NCI-H2196 treated with DMSO at 0.1 percent for 48 hours (cell line): ENCODE results near the gene ARID5B.

ENCODE experiments used
- DNase-seq: peaks from one replicate; lab custom pipeline; 2025; ENCODE audit not compliant: unreplicated experiment; lab: John Stamatoyannopoulos, UW

The ARID5B gene

GRCh38 chr10:61904733-61905725 is 3.5 kb downstream of the ARID5B start:
- DNase-seq, result peak; percentile 4

- DNase-seq, result no peak
Measured at GRCh38 chr10:61905837-61906561, 4.5 kb downstream of the ARID5B start.

GRCh38 chr10:61906562-61906901 is 5.0 kb downstream of the ARID5B start:
- no peak for DNase-seq

GRCh38 chr10:61907011-61907410 is 5.5 kb downstream of the ARID5B start:
- no peak for DNase-seq

- DNase-seq, result no peak
Measured at GRCh38 chr10:61907587-61907986, 6.1 kb downstream of the ARID5B start.

GRCh38 chr10:61910226-61910805 is 8.8 kb downstream of the ARID5B start:
- no peak for DNase-seq

GRCh38 chr10:61910894-61911293 is 9.4 kb downstream of the ARID5B start:
- no peak for DNase-seq

GRCh38 chr10:61911425-61911824 is 9.9 kb downstream of the ARID5B start:
- no peak for DNase-seq

GRCh38 chr10:61912981-61913380 is 11.5 kb downstream of the ARID5B start:
- no peak for DNase-seq

- no peak for DNase-seq
Measured at GRCh38 chr10:61918140-61918539, 16.6 kb downstream of the ARID5B start.

- DNase-seq, result no peak
Measured at GRCh38 chr10:61918989-61919388, 17.5 kb downstream of the ARID5B start.

GRCh38 chr10:61919646-61920215 is 18.2 kb downstream of the ARID5B start:
- no peak for DNase-seq

GRCh38 chr10:61921143-61921542 is 19.6 kb downstream of the ARID5B start:
- DNase-seq, result no peak

- no peak for DNase-seq
Measured at GRCh38 chr10:61923210-61923949, 21.9 kb downstream of the ARID5B start.

- DNase-seq, result no peak
Measured at GRCh38 chr10:61923950-61924274, 22.4 kb downstream of the ARID5B start.

- no peak for DNase-seq
Measured at GRCh38 chr10:61929555-61929954, 28.1 kb downstream of the ARID5B start.

GRCh38 chr10:61931620-61932332 is 30.3 kb downstream of the ARID5B start:
- DNase-seq, result no peak

- DNase-seq, result no peak
Measured at GRCh38 chr10:61933859-61934555, 32.5 kb downstream of the ARID5B start.

- DNase-seq, result no peak
Measured at GRCh38 chr10:61935077-61935476, 33.6 kb downstream of the ARID5B start.

- no peak for DNase-seq
Measured at GRCh38 chr10:61936770-61937169, 35.3 kb downstream of the ARID5B start.
